Loucy (cell line): ENCODE results near the gene ATP11A.

Experiments
- H2AFZ ChIP-seq: fragments of 200-600 bp; sonication (generic); 2 replicates; pipeline ENCODE4 v1.6.0; 2016; ENCODE audit warnings: antibody characterized with exemption, mild to moderate bottlenecking, low read length, moderate library complexity
- H3F3A ChIP-seq: fragments of 200-600 bp; 2 replicates; pipeline ENCODE4 v1.6.0; 2016; ENCODE audit warnings: antibody characterized with exemption, low read depth, mild to moderate bottlenecking
- H3K27me3 ChIP-seq: fragments of 200-600 bp; sonication (generic); 2 replicates; pipeline ENCODE4 v1.6.1; 2014; ENCODE audit warnings: low read length, mild to moderate bottlenecking; ENCODE audit not compliant: insufficient read depth, poor library complexity, severe bottlenecking
- H3K36me3 ChIP-seq: fragments of 200-600 bp; sonication (generic); 2 replicates; pipeline ENCODE4 v1.6.1; 2016; ENCODE audit warnings: low read length; ENCODE audit not compliant: insufficient read depth
- H3K4me1 ChIP-seq: fragments of 200-600 bp; sonication (generic); 2 replicates; pipeline ENCODE4 v1.5.1; 2014; ENCODE audit warnings: low read length, mild to moderate bottlenecking; ENCODE audit not compliant: insufficient read depth, poor library complexity, severe bottlenecking
- H3K4me2 ChIP-seq: fragments of 200-600 bp; sonication (generic); 2 replicates; pipeline ENCODE4 v1.6.0; 2014; ENCODE audit warnings: antibody characterized with exemption, low read length, low read depth, mild to moderate bottlenecking; ENCODE audit not compliant: poor library complexity, severe bottlenecking
- H3K4me3 ChIP-seq: fragments of 200-600 bp; sonication (generic); 2 replicates; pipeline ENCODE4 v1.5.1; 2014; ENCODE audit warnings: low read length, mild to moderate bottlenecking, mixed read lengths; ENCODE audit not compliant: poor library complexity, severe bottlenecking
- H3K79me2 ChIP-seq: fragments of 200-600 bp; sonication (generic); 2 replicates; pipeline ENCODE4 v1.6.1; 2014; ENCODE audit warnings: low read length; ENCODE audit not compliant: insufficient read depth
- H3K9ac ChIP-seq: fragments of 200-600 bp; sonication (generic); 2 replicates; pipeline ENCODE4 v1.6.0; 2014; ENCODE audit warnings: mild to moderate bottlenecking, low read depth, low read length, moderate library complexity; ENCODE audit not compliant: poor library complexity, severe bottlenecking
- H3K9me2 ChIP-seq: fragments of 200-600 bp; sonication (generic); replicated peaks from 2 replicates; pipeline ENCODE4 v1.6.1; 2016; ENCODE audit warnings: low read depth, low read length, mixed read lengths
- H3K9me3 ChIP-seq: fragments of 200-600 bp; sonication (generic); 2 replicates; pipeline ENCODE4 v1.6.1; 2014; ENCODE audit warnings: mild to moderate bottlenecking, antibody characterized with exemption, low read length, low read depth; ENCODE audit not compliant: insufficient read depth
- H4K20me1 ChIP-seq: fragments of 200-600 bp; sonication (generic); 2 replicates; pipeline ENCODE4 v1.6.0; 2014; ENCODE audit warnings: antibody characterized with exemption, low read length, mild to moderate bottlenecking; ENCODE audit not compliant: insufficient read depth, poor library complexity, severe bottlenecking
- EZH2phosphoT487 ChIP-seq: fragments of 200-600 bp; IDR thresholded peaks from 2 replicates; pipeline ENCODE4 v1.6.1; 2018; ENCODE audit warnings: antibody characterized with exemption, mild to moderate bottlenecking, moderate library complexity, borderline replicate concordance
- TF ChIP-seq, protein P1 (sequence below): fragments of 200-600 bp; sonication (generic); conservative IDR thresholded peaks from 2 replicates; pipeline ENCODE4 v1.5.1; 2014; ENCODE audit warnings: mild to moderate bottlenecking, antibody characterized with exemption, low read length

Gene ATP11A

DNA sequence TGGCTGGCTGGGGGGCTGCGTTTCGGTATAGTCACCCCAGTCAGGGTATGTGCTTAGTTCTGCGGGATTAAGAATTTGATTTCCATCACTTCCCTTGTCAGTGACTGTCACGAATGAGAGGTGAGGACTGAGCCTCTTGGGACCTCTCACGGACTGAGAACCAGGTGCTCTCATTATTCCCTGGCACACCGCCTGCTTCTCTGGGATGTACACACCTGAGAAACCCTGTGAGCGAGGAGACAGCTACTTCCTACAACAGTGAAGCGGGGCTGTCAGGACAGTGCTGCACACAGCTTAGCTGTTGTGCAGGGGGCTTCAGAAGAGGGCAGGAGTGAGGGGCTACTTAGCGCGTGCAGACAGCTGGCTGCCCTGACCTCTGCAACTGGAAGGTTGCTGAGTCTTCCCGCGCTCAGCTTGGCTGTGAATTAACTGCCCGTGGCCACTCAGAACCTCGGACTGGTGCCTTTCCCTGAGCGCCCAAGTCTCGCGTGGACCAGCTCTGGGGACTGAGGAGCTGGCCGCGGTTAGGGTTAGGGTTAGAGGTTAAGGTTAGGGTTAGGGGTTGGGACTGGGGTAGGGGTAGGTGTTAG, 213.9 kb downstream of the ATP11A start:
- Histone ChIP-seq H3K36me3 (no peaks in the 10 kb centered on the region), H2AFZ (no peak overlapping the region), H3K4me2 (no peak overlapping the region), H3K4me3 (no peak overlapping the region), H3K27me3 (no peaks in the 10 kb centered on the region), H3K79me2 (no peaks in the 10 kb centered on the region), H3K9ac (no peak overlapping the region), H3K9me2 (no peaks in the 10 kb centered on the region), H3K4me1 (no peaks in the 10 kb centered on the region), H3K9me3 (no peaks in the 10 kb centered on the region; the same call in 1 of the 2 replicates), H4K20me1 (no peaks in the 10 kb centered on the region), H3F3A (no peaks in the 10 kb centered on the region)
- TF ChIP-seq, protein P1, sequence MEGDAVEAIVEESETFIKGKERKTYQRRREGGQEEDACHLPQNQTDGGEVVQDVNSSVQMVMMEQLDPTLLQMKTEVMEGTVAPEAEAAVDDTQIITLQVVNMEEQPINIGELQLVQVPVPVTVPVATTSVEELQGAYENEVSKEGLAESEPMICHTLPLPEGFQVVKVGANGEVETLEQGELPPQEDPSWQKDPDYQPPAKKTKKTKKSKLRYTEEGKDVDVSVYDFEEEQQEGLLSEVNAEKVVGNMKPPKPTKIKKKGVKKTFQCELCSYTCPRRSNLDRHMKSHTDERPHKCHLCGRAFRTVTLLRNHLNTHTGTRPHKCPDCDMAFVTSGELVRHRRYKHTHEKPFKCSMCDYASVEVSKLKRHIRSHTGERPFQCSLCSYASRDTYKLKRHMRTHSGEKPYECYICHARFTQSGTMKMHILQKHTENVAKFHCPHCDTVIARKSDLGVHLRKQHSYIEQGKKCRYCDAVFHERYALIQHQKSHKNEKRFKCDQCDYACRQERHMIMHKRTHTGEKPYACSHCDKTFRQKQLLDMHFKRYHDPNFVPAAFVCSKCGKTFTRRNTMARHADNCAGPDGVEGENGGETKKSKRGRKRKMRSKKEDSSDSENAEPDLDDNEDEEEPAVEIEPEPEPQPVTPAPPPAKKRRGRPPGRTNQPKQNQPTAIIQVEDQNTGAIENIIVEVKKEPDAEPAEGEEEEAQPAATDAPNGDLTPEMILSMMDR = no peak

- no peaks in the 10 kb centered on the region for H3K79me2 ChIP-seq
- no peak overlapping the region for H2AFZ ChIP-seq
- H3K4me1 ChIP-seq = no peaks in the 10 kb centered on the region
- no peaks in the 10 kb centered on the region for H3K9me2 ChIP-seq
- H3K4me2 ChIP-seq = no peak overlapping the region
- H3K27me3 ChIP-seq = no peaks in the 10 kb centered on the region
- H3K9ac ChIP-seq = no peak overlapping the region
- no peaks in the 10 kb centered on the region; the same call in 1 of the 2 replicates for H3K9me3 ChIP-seq
- H3K36me3 ChIP-seq = no peaks in the 10 kb centered on the region
- H4K20me1 ChIP-seq = no peaks in the 10 kb centered on the region
- H3F3A ChIP-seq = no peaks in the 10 kb centered on the region
- TF ChIP-seq EZH2phosphoT487 = no peak
- TF ChIP-seq, protein P1 = no peak
- no peak overlapping the region for H3K4me3 ChIP-seq
These were observed 214.7 kb downstream of the ATP11A start for GRCh38 chr13:112904436-112904960.

DNA sequence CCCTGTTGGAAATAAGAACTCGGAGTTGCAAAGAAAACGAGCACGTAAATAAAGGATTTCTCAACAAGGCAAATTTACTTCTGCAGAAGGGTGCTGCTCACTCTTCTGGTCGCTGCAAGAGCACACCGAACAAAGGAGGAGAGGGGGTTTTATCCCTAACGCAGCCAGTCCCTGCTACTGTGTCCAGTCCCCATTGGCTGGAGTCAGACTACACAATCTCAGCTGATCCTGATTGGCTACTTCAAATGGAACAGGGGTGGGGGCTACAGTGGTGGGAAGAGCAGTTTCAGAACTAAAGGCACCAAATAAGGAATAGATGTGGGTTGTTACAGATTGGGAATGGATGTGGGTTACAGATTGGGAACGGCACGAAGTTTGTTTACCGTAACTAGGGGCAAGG, 215.2 kb downstream of the ATP11A start:
- Histone ChIP-seq H2AFZ (no peak overlapping the region), H3K4me2 (no peak overlapping the region), H3K9me2 (no peaks in the 10 kb centered on the region), H3F3A (no peaks in the 10 kb centered on the region), H3K36me3 (no peaks in the 10 kb centered on the region), H3K4me1 (no peaks in the 10 kb centered on the region), H3K9me3 (no peaks in the 10 kb centered on the region; the same call in 1 of the 2 replicates), H3K4me3 (no peak overlapping the region), H3K79me2 (no peaks in the 10 kb centered on the region), H3K27me3 (no peaks in the 10 kb centered on the region), H4K20me1 (no peaks in the 10 kb centered on the region), H3K9ac (no peak overlapping the region)
- TF ChIP-seq EZH2phosphoT487 = no peak
- TF ChIP-seq, protein P1 = no peak
